A172 (cell line): ENCODE data around the gene JPT1. TPM values are rescaled to one million over a fixed set of nuclear protein-coding genes. Genes with fewer than 3 reads are reported as not detected.

Experiments used
- total RNA-seq: library from RNA; depleted of rRNA; stranded (reverse); fragments of >200 nt; shearing (Covaris generic); gene quantifications from 2 replicates; pipeline ENCODE4 v1.2.3, GENCODE V29; 2014; rRNA removed

JPT1 gene
- total RNA-seq, 1 experiment from 2014 or later: 626 TPM

Other genes starting within 250 kb of the JPT1 start
- gene USH1G, start 231.3 kb downstream of the JPT1 start, total RNA-seq: 0.28 TPM in 1 of 2 replicates, not detected in the other
- not detected in 2 replicates for gene OTOP2, start 230.2 kb downstream of the JPT1 start, total RNA-seq
- not detected in 2 replicates for gene OTOP3, start 218.6 kb downstream of the JPT1 start, total RNA-seq
- gene HID1, start 181.8 kb downstream of the JPT1 start, total RNA-seq: 0.65 and 2.7 TPM in 2 replicates
- 24.0 and 26.6 TPM in 2 replicates for gene CDR2L, start 166.9 kb downstream of the JPT1 start, total RNA-seq
- gene MRPL58, start 141.8 kb downstream of the JPT1 start, total RNA-seq: 135 TPM in 2 replicates
- gene ATP5PD, start 107.5 kb downstream of the JPT1 start, total RNA-seq: 488 and 584 TPM in 2 replicates
- 25.6 and 25.7 TPM in 2 replicates for gene KCTD2, start 107.3 kb downstream of the JPT1 start, total RNA-seq
- gene SLC16A5, start 66.6 kb downstream of the JPT1 start, total RNA-seq: 0.10 TPM in 1 of 2 replicates, not detected in the other
- 3.2 and 6.0 TPM in 2 replicates for gene ARMC7, start 44.5 kb downstream of the JPT1 start, total RNA-seq
- 73.6 and 83.9 TPM in 2 replicates for gene NT5C, start 22.8 kb downstream of the JPT1 start, total RNA-seq
- 201 and 239 TPM in 2 replicates for gene SUMO2, start 28.4 kb upstream of the JPT1 start, total RNA-seq
- 55.6 and 59.1 TPM in 2 replicates for gene NUP85, start 51.2 kb upstream of the JPT1 start, total RNA-seq
- 12.9 and 15.1 TPM in 2 replicates for gene GGA3, start 107.1 kb upstream of the JPT1 start, total RNA-seq
- 100 and 101 TPM in 2 replicates for gene MRPS7, start 107.4 kb upstream of the JPT1 start, total RNA-seq
- gene MIF4GD, start 116.7 kb upstream of the JPT1 start, total RNA-seq: 34.2 and 43.5 TPM in 2 replicates
- 13.6 and 22.6 TPM in 2 replicates for gene SLC25A19, start 134.9 kb upstream of the JPT1 start, total RNA-seq